Hepatocyte (in vitro differentiated cells): ENCODE data around the gene PGLYRP1.

ENCODE experiments used
- CTCF ChIP-seq: fragments of 200-600 bp; sonication (generic); IDR thresholded peaks from 2 replicates; pipeline ENCODE4 v1.5.1; 2016; ENCODE audit warnings: antibody characterized with exemption, mild to moderate bottlenecking; ENCODE audit not compliant: poor library complexity
- EZH2phosphoT487 ChIP-seq: fragments of 200-600 bp; sonication (generic); IDR thresholded peaks from one replicate; pipeline ENCODE4 v1.6.1; 2018; ENCODE audit warnings: antibody characterized with exemption, mild to moderate bottlenecking, low read depth, moderate library complexity; ENCODE audit not compliant: unreplicated experiment, severe bottlenecking

- TF ChIP-seq CTCF, result no peak
- TF ChIP-seq EZH2phosphoT487, result no peak
Measured at GRCh38 chr19:46015687-46016425, 7.0 kb downstream of the PGLYRP1 start.
